ENCODE measurements around the gene STMN3.

DNA sequence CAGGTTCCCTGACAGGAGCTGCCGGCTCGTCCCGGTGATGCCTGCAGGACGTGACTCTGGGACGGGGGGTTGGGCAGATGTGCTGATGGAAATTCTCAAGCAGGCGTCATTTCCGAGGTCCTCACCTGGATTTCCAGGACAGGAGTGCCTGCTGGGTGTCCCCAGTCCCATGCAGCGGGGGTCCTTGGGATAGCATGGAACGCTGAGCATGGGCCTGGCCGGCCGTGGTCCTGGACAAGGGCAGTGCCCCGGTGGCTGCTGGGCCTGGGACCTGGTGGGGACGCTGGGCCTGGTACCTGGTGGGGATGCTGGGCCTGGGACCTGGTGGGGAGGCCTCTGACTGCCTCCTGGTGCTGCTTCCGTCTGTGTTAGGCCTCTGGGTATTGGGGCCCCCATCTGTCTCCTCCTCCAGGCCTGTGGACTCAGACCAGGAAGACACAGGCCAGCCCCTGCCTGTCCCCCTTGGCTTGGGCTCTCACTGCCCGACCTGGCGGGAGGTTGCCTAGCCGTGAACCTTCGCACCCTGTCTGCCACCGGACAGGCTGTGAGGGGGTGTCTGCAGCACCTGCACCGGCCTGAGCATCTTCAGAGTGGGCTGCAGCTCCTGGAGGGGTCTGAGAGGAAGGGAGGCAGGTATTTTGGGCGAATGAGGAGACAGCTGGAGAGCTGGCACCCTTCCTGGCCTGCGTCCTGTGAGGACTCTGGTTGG lies 11.1 kb upstream of the STMN3 start:
- TF ChIP-seq, protein P1, sequence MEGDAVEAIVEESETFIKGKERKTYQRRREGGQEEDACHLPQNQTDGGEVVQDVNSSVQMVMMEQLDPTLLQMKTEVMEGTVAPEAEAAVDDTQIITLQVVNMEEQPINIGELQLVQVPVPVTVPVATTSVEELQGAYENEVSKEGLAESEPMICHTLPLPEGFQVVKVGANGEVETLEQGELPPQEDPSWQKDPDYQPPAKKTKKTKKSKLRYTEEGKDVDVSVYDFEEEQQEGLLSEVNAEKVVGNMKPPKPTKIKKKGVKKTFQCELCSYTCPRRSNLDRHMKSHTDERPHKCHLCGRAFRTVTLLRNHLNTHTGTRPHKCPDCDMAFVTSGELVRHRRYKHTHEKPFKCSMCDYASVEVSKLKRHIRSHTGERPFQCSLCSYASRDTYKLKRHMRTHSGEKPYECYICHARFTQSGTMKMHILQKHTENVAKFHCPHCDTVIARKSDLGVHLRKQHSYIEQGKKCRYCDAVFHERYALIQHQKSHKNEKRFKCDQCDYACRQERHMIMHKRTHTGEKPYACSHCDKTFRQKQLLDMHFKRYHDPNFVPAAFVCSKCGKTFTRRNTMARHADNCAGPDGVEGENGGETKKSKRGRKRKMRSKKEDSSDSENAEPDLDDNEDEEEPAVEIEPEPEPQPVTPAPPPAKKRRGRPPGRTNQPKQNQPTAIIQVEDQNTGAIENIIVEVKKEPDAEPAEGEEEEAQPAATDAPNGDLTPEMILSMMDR (IDR thresholded peaks at IDR 0.05) = no peak
- no peak for TF ChIP-seq POLR2A (IDR thresholded peaks at IDR 0.05)

Measured in lower leg skin (tissue), 3 donors.